BJ (cell line): ENCODE measurements around the gene EEF1E1. TPM values are rescaled to one million over a fixed set of nuclear protein-coding genes. Genes with fewer than 3 reads are reported as not detected.

Source experiments
- CTCF ChIA-PET: fragments of 350-600 bp; formaldehyde crosslinking; extraction: SDS; loops from one replicate; lab custom pipeline; 2021; ENCODE audit warnings: antibody characterized with exemption, inconsistent platforms; lab: Yijun Ruan, JAX
- POLR2A ChIA-PET: fragments of 300-600 bp; sonication (Branson Sonifier 250); formaldehyde crosslinking; extraction: SDS; loops from one replicate; lab custom pipeline; 2021; ENCODE audit warnings: antibody characterized with exemption; lab: Charles Lee
- DNase-seq: peaks from one replicate; pipeline ENCODE4 v3.0.0-alpha.2; 2011; ENCODE audit warnings: low read depth
- H3K27me3 ChIP-seq: 2 replicates; pipeline ENCODE4 v1.6.0; 2011; ENCODE audit warnings: low read length; ENCODE audit not compliant: control insufficient read depth, insufficient read depth
- H3K36me3 ChIP-seq: 2 replicates; pipeline ENCODE4 v1.5.1; 2011; ENCODE audit warnings: low read length; ENCODE audit not compliant: control insufficient read depth, insufficient read depth
- H3K4me3 ChIP-seq: 2 replicates; pipeline ENCODE4 v1.5.1; 2011; ENCODE audit warnings: low read depth, mild to moderate bottlenecking, control low read depth, low read length
- polyA plus RNA-seq: library from polyadenylated mRNA; depleted of rRNA; stranded (reverse); fragments of >200 nt; gene quantifications from 2 replicates; pipeline ENCODE4 v1.2.3, GENCODE V29; 2011
- TF ChIP-seq, protein P1 (sequence below): IDR thresholded peaks from 2 replicates; pipeline ENCODE4 v1.5.1; 2011; ENCODE audit warnings: low read depth, mild to moderate bottlenecking, control low read depth, inconsistent platforms, low read length, moderate library complexity; ENCODE audit not compliant: insufficient read depth

Gene EEF1E1
- polyA plus RNA-seq, 1 experiment = 26.4 TPM

DNA sequence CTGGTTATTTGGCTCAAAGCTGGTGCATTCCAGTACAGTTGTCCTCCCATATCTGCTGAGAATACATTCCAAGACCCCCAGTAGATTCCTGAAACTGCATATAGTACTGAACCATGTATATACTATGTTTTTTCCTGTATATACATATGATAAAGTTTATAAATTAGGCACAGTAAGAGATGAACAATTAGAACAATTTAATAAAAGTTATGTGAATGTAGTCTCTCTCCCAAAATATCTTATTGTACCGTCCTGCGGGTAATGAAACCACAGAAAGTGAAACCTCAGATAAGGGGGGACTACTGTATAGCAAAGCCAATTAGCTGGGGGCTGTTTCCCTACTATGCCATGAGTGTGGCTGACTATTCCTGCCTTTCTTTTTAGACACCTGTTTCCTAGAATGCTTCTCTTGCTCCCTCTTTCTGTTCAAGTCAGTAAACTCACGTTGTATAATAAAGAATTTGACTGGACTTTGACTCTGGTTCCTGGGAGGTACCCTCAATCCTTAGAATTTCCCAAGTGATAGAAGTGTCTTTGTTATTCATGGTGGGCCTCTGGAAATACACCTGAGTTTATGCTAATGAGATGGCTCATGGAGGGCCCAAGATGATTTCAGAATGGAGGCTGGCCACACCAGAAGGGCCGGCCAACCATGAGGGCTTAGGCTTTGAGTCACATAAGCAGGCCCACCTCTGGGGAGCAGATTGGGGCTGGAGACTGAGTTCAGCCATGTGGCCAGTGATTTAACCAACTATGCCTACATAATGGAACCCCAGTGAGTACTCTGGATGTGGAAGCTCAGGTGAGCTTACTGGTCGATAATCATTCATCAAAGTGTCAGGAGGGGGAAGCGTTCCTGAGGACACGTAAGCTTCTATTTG, 37.5 kb downstream of the EEF1E1 start:
- Histone ChIP-seq H3K36me3 (peaks cover 2% of the 10 kb centered on the region; the same call in 1 of the 2 replicates), H3K4me3 (peak overlapping the region; percentile 98; the same call in 1 of the 2 replicates), H3K27me3 (no peaks in the 10 kb centered on the region)
- no peak for DNase-seq
- TF ChIP-seq, protein P1, sequence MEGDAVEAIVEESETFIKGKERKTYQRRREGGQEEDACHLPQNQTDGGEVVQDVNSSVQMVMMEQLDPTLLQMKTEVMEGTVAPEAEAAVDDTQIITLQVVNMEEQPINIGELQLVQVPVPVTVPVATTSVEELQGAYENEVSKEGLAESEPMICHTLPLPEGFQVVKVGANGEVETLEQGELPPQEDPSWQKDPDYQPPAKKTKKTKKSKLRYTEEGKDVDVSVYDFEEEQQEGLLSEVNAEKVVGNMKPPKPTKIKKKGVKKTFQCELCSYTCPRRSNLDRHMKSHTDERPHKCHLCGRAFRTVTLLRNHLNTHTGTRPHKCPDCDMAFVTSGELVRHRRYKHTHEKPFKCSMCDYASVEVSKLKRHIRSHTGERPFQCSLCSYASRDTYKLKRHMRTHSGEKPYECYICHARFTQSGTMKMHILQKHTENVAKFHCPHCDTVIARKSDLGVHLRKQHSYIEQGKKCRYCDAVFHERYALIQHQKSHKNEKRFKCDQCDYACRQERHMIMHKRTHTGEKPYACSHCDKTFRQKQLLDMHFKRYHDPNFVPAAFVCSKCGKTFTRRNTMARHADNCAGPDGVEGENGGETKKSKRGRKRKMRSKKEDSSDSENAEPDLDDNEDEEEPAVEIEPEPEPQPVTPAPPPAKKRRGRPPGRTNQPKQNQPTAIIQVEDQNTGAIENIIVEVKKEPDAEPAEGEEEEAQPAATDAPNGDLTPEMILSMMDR = no peak
- POLR2A ChIA-PET = interaction anchor here (0.7 kb wide), 1 partner anchor 48 kb away, joined by 4 read pairs; no protein-coding TSS in a partner anchor
- CTCF ChIA-PET = interaction anchor here (0.6 to 0.9 kb wide), 4 partner anchors 9 to 800 kb away, joined by 3 to 4 read pairs (median 3); no protein-coding TSS in a partner anchor

DNA sequence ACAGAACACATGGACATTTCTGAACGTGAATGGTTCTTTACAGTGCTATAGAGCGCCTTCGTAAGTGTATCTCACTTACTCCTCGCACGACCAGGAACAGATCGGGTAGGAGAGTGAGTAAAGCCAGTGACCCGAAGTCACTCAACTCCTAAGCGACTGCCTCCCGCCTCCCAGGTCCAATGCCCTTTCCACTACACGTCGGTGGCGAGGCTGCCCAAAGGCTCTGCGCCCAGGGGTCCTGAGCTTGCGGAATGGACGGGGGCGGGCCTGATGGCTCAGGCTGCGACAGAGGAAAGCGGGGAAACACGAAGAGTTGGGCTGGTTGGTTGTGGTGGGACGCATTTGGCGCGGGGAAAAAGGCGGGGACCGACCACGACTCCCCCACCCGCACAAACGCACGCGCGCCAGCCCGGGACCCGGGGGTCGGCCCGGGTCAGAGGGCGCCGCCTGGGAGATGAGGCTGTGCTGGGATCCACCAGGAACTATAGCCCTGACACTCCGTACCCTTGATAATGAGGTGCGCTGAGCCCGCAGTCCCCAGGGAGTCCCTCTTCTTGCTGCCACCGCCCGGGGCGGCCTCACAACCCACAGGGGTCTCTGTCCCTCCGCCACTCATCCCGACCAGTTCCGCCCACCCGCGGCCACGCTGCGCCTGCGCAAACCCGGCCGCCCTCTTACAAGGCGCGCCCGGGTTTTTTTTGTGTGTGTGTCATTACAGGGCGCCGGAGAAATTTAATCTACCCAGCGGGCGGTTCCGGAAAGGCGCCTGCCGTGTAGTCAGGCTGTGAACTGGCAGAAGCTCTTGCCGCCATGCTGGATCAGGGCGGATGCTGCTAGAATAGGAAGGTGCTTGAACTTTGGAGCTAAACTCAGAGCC, 38.3 kb downstream of the EEF1E1 start, which contains the start of gene BLOC1S5:
TSS of gene BLOC1S5 (minus strand) at position 629 of the 877 bp plus-strand sequence. CDS start at position 616, 13 bp downstream.
- POLR2A ChIA-PET = interaction anchor here (0.7 kb wide), 1 partner anchor 49 kb away, joined by 4 read pairs; no protein-coding TSS in a partner anchor
- H3K27me3 ChIP-seq = no peaks in the 10 kb centered on the region
- TF ChIP-seq, protein P1 = 0 out of 2 replicates have a peak, but pooled peaks have one; percentile 7
- peak; percentile 87 for DNase-seq
- CTCF ChIA-PET = interaction anchor here (0.6 to 1.1 kb wide), 4 partner anchors 10 to 799 kb away, joined by 3 to 4 read pairs (median 3); no protein-coding TSS in a partner anchor
- H3K36me3 ChIP-seq = peaks cover 2% of the 10 kb centered on the region; the same call in 1 of the 2 replicates
- peak within 1 kb of the TSS; percentile 98 for H3K4me3 ChIP-seq

DNA sequence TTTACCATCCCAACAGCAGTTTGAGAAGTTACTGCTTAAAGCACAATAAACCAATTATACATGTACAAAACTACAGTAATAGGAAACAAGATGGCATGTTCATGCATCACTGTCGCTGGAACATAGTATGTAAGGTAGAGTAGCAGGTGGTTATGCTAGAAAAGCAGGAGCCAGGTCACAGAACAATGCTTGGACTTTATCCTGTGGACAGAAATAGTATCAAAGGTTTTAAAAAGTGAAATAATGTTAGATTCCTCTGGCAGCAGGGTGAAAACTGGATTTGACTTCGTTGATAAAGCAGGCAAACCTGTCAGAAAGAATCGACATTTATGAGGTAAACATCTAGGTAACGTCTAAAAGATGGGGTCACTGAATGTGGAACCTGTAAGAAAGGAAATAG, 40.6 kb downstream of the EEF1E1 start:
- Histone ChIP-seq H3K4me3 (no peak overlapping the region), H3K27me3 (no peaks in the 10 kb centered on the region), H3K36me3 (peaks cover 4% of the 10 kb centered on the region; the same call in 1 of the 2 replicates)
- DNase-seq = no peak
- ChIA-PET CTCF (no interaction called here), POLR2A (no interaction called here)
- TF ChIP-seq, protein P1 = no peak

DNA sequence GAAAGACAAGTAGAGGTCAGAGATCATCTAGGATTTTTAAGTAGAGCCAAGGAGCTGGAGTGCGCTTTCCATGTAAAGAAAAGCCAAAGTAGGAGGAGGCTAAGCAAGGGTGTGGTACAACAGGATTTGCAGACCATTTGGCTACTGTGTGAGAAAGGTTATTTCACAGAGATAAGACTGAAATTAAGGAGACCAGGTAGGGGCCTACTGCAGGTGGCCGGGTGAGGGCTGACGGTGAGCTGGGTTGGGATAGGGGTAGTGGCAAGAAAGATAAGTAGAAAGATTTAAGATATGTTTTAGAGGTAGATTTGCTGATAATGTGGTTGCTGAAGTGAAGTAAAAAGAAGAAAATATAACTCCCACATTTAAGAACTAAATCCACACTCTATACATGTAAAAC, 42.0 kb downstream of the EEF1E1 start:
- POLR2A ChIA-PET = no interaction called here
- no peak overlapping the region for H3K4me3 ChIP-seq
- DNase-seq = no peak
- peaks cover 4% of the 10 kb centered on the region; the same call in 1 of the 2 replicates for H3K36me3 ChIP-seq
- CTCF ChIA-PET = interaction anchor here (1.0 to 4.4 kb wide), 7 partner anchors 10 to 354 kb away, joined by 3 to 34 read pairs (median 5); partner anchors contain the start of gene BMP6
- H3K27me3 ChIP-seq = no peaks in the 10 kb centered on the region
- TF ChIP-seq, protein P1 = no peak
